HCT116 (cell line): ENCODE measurements around the gene KRTAP12-1. TPM values are rescaled to one million over a fixed set of nuclear protein-coding genes. Genes with fewer than 3 reads are reported as not detected.

Source experiments
- ATAC-seq: fragments of 200-7000 bp; cut with Tn5 transposase; 2 replicates; pipeline ENCODE4 v1.9.1; 2020; ENCODE audit warnings: mild to moderate bottlenecking, moderate library complexity
- BruUV-seq: library from RNA; stranded (reverse); fragments of 400-500 nt; replicated peaks from 2 replicates; lab custom pipeline; 2021; lab: Mats Ljungman, UMichigan
- CTCF ChIA-PET: fragments of 300-600 bp; sonication (Branson Sonifier 250); formaldehyde crosslinking; loops from one replicate; lab custom pipeline; 2021; ENCODE audit warnings: antibody characterized with exemption; lab: Charles Lee
- POLR2A ChIA-PET: fragments of 300-600, 350-600 bp; sonication (Branson Sonifier 250); formaldehyde crosslinking; loops from one replicate; lab custom pipeline; 2021; ENCODE audit warnings: antibody characterized with exemption; lab: Charles Lee
- RAD21 ChIA-PET, 2 experiments: fragments of 300-600 bp; sonication (Branson Sonifier 250); formaldehyde crosslinking; loops; one replicate each; lab custom pipeline; 2023; ENCODE audit warnings: low total read pairs in 2 of 2; ENCODE audit not compliant: uncharacterized antibody in 2 of 2, unreplicated experiment in 2 of 2, low non-redundant PET in 1 of 2; lab: Charles Lee
- DNase-seq: peaks from one replicate; pipeline ENCODE4 v3.0.0-alpha.2; 2010; ENCODE audit warnings: low read depth, low spot score
- H2AFZ ChIP-seq: fragments of 200-600 bp; shearing (Covaris generic), sonication (generic); 2 replicates; pipeline ENCODE4 v1.6.1; 2017; ENCODE audit warnings: low read depth, mixed run types, mixed read lengths, antibody characterized with exemption, low read length; ENCODE audit not compliant: poor library complexity, severe bottlenecking
- H3K27ac ChIP-seq: 2 replicates; pipeline ENCODE4 v1.5.1; 2012; ENCODE audit warnings: low read depth, low read length
- H3K27me3 ChIP-seq: fragments of 200-600 bp; sonication (generic); 2 replicates; pipeline ENCODE4 v1.6.1; 2016; ENCODE audit warnings: mixed run types, low read length, mixed read lengths; ENCODE audit not compliant: insufficient read depth
- H3K36me3 ChIP-seq, 2 experiments: fragments of 200-500 bp in 1 of 2; fragments of 200-600 bp in 1 of 2; sonication (Bioruptor generic) in 1 of 2; sonication (generic) in 1 of 2; 2 replicates each; pipeline versions ENCODE4 v1.5.1 to v1.6.1; 2014 to 2016; ENCODE audit warnings: low read length in 2 of 2, inconsistent platforms in 1 of 2, mixed read lengths in 1 of 2, mixed run types in 1 of 2; ENCODE audit not compliant: insufficient read depth in 2 of 2, control insufficient read depth in 1 of 2
- H3K4me1 ChIP-seq, 2 experiments: fragments of 200-600 bp in 1 of 2; sonication (generic) in 1 of 2; 2 replicates each; pipeline versions ENCODE4 v1.5.1 to v1.6.1; 2012 to 2017; ENCODE audit warnings: low read length in 2 of 2, inconsistent platforms in 1 of 2, mild to moderate bottlenecking in 1 of 2, mixed read lengths in 1 of 2, mixed run types in 1 of 2, moderate library complexity in 1 of 2; ENCODE audit not compliant: insufficient read depth in 2 of 2, control insufficient read depth in 1 of 2
- H3K4me2 ChIP-seq: fragments of 200-600 bp; sonication (generic); 2 replicates; pipeline ENCODE4 v1.6.1; 2017; ENCODE audit warnings: mixed run types, low read length, mixed read lengths
- H3K4me3 ChIP-seq, 2 experiments: fragments of 200-600 bp in 1 of 2; sonication (generic) in 1 of 2; replicated peaks in 1 of 2; 2 replicates each; pipeline ENCODE4 v1.5.1; 2011 to 2016; ENCODE audit warnings: low read length in 2 of 2, control low read depth in 1 of 2, low read depth in 1 of 2, mild to moderate bottlenecking in 1 of 2, mixed read lengths in 1 of 2, mixed run types in 1 of 2
- H3K79me2 ChIP-seq: fragments of 200-600 bp; sonication (generic); 2 replicates; pipeline ENCODE4 v1.6.1; 2017; ENCODE audit warnings: mild to moderate bottlenecking, mixed run types, low read length, moderate library complexity, mixed read lengths; ENCODE audit not compliant: insufficient read depth
- H3K9ac ChIP-seq: fragments of 200-600 bp; sonication (generic); 2 replicates; pipeline ENCODE4 v1.6.1; 2016; ENCODE audit warnings: low read length, mixed read lengths
- H3K9me2 ChIP-seq: fragments of 200-600 bp; sonication (generic), shearing (Covaris generic); 2 replicates; pipeline ENCODE4 v1.6.1; 2017; ENCODE audit warnings: mixed run types, mild to moderate bottlenecking, moderate library complexity; ENCODE audit not compliant: insufficient read depth
- H3K9me3 ChIP-seq, 2 experiments: fragments of 200-500 bp in 1 of 2; fragments of 200-600 bp in 1 of 2; sonication (Bioruptor generic) in 1 of 2; sonication (generic) in 1 of 2; 2 replicates each; pipeline ENCODE4 v1.6.1; 2014 to 2017; ENCODE audit warnings: low read length in 2 of 2, mixed read lengths in 2 of 2, inconsistent platforms in 1 of 2, low read depth in 1 of 2, mild to moderate bottlenecking in 1 of 2, mixed run types in 1 of 2, moderate library complexity in 1 of 2; ENCODE audit not compliant: control insufficient read depth in 1 of 2, insufficient read depth in 1 of 2
- H4K20me1 ChIP-seq: fragments of 200-600 bp; sonication (generic), shearing (Covaris generic); 2 replicates; pipeline ENCODE4 v1.6.1; 2017; ENCODE audit warnings: mixed run types, mild to moderate bottlenecking, moderate library complexity; ENCODE audit not compliant: insufficient read depth
- CEBPB ChIP-seq: IDR thresholded peaks from 2 replicates; pipeline ENCODE4 v1.6.1; 2012; ENCODE audit warnings: low read depth
- CTCF ChIP-seq, 3 experiments: fragments of 200-600 bp in 1 of 3; sonication (generic) in 1 of 3; IDR thresholded peaks in 2 of 3; conservative IDR thresholded peaks in 1 of 3; 2 replicates each; pipeline ENCODE4 v1.5.1; 2012 to 2017; ENCODE audit warnings: low read depth in 2 of 3, low read length in 2 of 3, antibody characterized with exemption in 1 of 3, borderline replicate concordance in 1 of 3, control low read depth in 1 of 3, mild to moderate bottlenecking in 1 of 3, mixed read lengths in 1 of 3, mixed run types in 1 of 3, moderate library complexity in 1 of 3; ENCODE audit not compliant: insufficient read depth in 1 of 3
- EZH2phosphoT487 ChIP-seq: fragments of 200-600 bp; IDR thresholded peaks from 2 replicates; pipeline ENCODE4 v1.6.1; 2018; ENCODE audit warnings: antibody characterized with exemption, borderline replicate concordance
- JUND ChIP-seq: IDR thresholded peaks from 2 replicates; pipeline ENCODE4 v1.6.1; 2012
- POLR2A ChIP-seq: IDR thresholded peaks from 2 replicates; pipeline ENCODE4 v1.7.0; 2011; ENCODE audit warnings: borderline replicate concordance; ENCODE audit not compliant: insufficient read depth, insufficient read length; ENCODE audit errors: extremely low read depth
- POLR2AphosphoS5 ChIP-seq: IDR thresholded peaks from 2 replicates; pipeline ENCODE4 v1.6.1; 2011; ENCODE audit warnings: mild to moderate bottlenecking, low read depth, low read length, moderate library complexity
- SIN3A ChIP-seq: IDR thresholded peaks from 2 replicates; pipeline ENCODE4 v1.6.1; 2012; ENCODE audit warnings: low read depth
- SRF ChIP-seq: IDR thresholded peaks from 2 replicates; pipeline ENCODE4 v1.6.1; 2012; ENCODE audit warnings: low read depth
- ZFX ChIP-seq: fragments of 450-650 bp; IDR thresholded peaks from 2 replicates; pipeline ENCODE4 v1.6.1; 2017
- ZNF274 ChIP-seq: fragments of 200-500 bp; sonication (Bioruptor generic); IDR thresholded peaks from 2 replicates; pipeline ENCODE4 v1.6.1; 2014; ENCODE audit warnings: mild to moderate bottlenecking, low read depth, low read length, inconsistent platforms
- intact Hi-C: fragments of 100-400 bp; cut with micrococcal nuclease; formaldehyde crosslinking; loops from 2 replicates; pipeline ENCODE4 v1.10.0; 2022
- total RNA-seq: library from RNA; stranded (reverse); gene quantifications from one replicate; pipeline ENCODE4 v1.2.1, GENCODE V29; 2021; ENCODE audit not compliant: unreplicated experiment
- TF ChIP-seq, protein P1 (sequence below): IDR thresholded peaks from 2 replicates; pipeline ENCODE4 v1.6.1; 2011; ENCODE audit warnings: mild to moderate bottlenecking, low read length, moderate library complexity; ENCODE audit not compliant: insufficient replicate concordance; ENCODE audit errors: extremely low read depth

KRTAP12-1 gene
- total RNA-seq, 1 experiment from 2014 or later, result not detected

GRCh38 chr21:44727321-44727720 is 45.4 kb upstream of the KRTAP12-1 start:
- no peaks in the 10 kb centered on the region for H3K27me3 ChIP-seq
- CTCF ChIA-PET, result no interaction called here
- intact Hi-C loops, result no loop called here
- no peaks in the 10 kb centered on the region for H4K20me1 ChIP-seq
- POLR2A ChIA-PET, result no interaction called here
- H2AFZ ChIP-seq, result no peak overlapping the region
- RAD21 ChIA-PET, result no interaction called here
- no peaks in the 10 kb centered on the region for H3K9me3 ChIP-seq
- H3K36me3 ChIP-seq, result no peaks in the 10 kb centered on the region
- DNase-seq, result no peak
- H3K4me2 ChIP-seq, result no peak overlapping the region
- ATAC-seq, result no peak
- no peak overlapping the region for H3K9ac ChIP-seq
- TF ChIP-seq JUND (no peak), POLR2A (no peak), EZH2phosphoT487 (no peak), ZFX (no peak), ZNF274 (no peak), SIN3A (no peak), CTCF (IDR thresholded peaks at IDR 0.05 in 2 of 3, conservative IDR thresholded peaks at IDR 0.05 in 1 of 3; ENCODE audit: borderline replicate concordance in 1 of 3, insufficient read depth in 1 of 3, low read depth in 2 of 3, low read length in 2 of 3) (no peak), CEBPB (no peak), POLR2AphosphoS5 (no peak), SRF (no peak)
- TF ChIP-seq, protein P1, sequence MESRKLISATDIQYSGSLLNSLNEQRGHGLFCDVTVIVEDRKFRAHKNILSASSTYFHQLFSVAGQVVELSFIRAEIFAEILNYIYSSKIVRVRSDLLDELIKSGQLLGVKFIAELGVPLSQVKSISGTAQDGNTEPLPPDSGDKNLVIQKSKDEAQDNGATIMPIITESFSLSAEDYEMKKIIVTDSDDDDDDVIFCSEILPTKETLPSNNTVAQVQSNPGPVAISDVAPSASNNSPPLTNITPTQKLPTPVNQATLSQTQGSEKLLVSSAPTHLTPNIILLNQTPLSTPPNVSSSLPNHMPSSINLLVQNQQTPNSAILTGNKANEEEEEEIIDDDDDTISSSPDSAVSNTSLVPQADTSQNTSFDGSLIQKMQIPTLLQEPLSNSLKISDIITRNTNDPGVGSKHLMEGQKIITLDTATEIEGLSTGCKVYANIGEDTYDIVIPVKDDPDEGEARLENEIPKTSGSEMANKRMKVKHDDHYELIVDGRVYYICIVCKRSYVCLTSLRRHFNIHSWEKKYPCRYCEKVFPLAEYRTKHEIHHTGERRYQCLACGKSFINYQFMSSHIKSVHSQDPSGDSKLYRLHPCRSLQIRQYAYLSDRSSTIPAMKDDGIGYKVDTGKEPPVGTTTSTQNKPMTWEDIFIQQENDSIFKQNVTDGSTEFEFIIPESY, result no peak
- H3K4me1 ChIP-seq, result no peaks in the 10 kb centered on the region
- no peaks in the 10 kb centered on the region for H3K9me2 ChIP-seq
- BruUV-seq, result no TSS peak
- H3K27ac ChIP-seq, result no peak overlapping the region
- H3K79me2 ChIP-seq, result no peaks in the 10 kb centered on the region
- H3K4me3 ChIP-seq, result no peak overlapping the region
